ENCODE data around the gene STK17B.

The STK17B gene

DNA sequence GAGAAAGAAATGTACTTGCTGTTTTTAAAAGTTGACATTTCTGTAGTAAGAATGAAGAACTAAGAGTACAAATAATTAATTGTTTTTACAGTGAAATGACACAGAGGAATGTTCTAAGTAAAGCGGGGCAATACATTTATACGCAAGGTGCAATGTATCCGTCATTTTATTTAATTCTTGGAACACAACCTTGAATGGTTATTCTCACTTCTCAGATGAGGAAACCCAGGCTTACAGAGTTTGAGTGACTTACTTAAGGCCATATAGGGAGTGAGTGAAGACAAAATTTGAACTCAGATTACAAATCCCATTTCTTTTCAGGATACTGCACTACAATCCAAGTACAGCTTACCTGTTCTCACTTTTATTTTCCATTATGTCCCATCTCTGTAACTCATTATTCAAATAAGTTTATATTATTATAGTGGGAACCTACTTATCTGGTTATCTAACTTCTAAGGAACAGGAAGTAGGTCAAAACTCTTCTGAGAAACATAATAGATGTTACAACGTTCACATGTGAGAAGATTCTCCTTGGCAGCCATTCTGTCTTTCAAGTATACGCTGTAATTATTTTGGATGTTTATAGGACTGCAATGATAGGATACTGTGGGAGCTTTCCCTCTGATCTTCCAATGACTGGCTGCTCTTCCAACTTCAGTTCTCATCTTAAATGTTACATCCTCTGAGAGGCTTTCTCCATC lies 12.3 kb upstream of the STK17B start:
- no peak for DNase-seq

DNA sequence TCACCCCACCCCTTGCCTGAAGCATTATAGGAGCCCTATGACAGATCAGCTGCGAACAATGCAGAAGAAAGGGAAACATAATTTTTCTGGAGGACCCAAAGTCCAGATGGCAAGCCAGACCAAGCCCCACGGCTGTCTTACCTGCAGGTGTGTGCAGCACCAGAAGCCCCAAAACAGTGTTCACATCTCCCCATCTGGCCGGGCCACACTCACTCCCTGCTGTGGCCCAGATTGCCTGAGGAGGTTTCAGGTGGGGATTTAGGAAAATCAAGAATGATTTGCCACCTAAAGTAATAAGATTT lies 11.7 kb upstream of the STK17B start:
- DNase-seq, result no peak

DNA sequence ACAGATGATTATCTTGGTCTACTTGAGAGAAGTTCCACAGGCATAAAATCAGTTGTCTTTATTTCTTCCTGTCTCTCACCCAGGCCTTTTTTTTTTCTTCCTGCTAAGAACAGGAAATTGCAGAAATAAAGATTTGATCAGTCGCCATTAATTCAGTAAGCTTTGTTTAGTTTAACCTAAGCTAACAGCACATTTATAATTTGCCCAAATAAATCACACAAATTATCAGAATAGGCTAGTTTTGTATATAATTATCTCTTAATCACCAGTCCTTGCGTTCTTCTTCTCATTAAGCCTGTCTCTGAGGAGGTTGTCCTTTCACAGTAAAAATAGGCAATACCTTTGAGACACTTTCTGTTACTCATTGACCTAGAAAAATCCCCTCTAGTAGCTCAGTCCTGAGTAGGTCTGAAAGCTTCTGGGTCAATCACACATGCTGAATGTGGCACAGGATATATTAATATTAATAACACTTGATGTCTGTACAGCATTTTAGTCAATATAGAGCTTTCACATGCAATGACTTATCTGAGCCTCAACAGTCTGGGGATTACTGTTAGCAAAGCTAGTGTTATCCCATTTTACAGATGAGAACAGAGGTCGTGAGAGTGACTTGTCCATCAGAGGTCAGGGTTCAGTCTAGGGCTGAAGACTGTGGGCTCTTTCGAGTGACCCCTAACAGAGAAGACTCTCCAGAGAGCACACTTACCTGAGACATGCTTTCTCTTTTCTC lies 11.2 kb upstream of the STK17B start:
- no peak for DNase-seq

DNA sequence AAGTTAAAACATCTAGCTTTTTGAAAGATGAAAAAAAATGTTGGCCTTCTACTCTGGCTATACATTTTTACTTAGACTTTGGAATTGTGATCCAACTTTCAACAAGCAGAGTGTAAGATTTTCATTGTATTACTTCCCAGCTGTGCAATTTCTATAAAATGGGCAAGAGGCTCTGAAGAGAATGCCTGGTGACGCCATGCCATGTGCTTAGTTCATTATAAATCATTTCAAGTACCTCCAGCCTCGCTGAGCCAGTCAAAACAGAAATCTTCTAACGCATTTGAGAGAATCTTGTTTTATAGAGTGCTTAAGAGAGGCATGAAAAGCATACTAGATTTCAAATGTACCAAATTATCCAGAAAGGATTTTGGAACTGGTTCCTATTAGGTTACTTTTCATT lies 10.1 kb upstream of the STK17B start:
- peak; percentile 83 for DNase-seq

DNA sequence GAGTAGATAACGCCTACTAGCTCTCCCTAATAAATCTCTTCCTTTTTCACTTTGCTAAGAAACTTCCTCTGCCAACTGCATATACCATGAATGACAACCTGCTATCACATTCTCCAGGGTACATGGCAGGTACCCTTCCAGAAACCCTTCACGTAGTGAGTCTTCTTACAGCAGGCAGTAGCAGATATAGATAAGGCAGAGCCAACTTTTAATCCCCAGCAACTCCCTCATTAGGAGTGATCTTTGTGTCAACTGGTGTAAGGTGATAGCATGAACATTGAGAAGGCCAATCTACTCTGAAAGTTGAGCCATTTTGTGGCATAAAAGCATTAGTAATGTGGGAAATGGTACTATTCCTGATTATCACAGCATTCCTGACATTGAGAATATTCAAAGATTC lies 5.7 kb upstream of the STK17B start:
- no peak for DNase-seq

DNA sequence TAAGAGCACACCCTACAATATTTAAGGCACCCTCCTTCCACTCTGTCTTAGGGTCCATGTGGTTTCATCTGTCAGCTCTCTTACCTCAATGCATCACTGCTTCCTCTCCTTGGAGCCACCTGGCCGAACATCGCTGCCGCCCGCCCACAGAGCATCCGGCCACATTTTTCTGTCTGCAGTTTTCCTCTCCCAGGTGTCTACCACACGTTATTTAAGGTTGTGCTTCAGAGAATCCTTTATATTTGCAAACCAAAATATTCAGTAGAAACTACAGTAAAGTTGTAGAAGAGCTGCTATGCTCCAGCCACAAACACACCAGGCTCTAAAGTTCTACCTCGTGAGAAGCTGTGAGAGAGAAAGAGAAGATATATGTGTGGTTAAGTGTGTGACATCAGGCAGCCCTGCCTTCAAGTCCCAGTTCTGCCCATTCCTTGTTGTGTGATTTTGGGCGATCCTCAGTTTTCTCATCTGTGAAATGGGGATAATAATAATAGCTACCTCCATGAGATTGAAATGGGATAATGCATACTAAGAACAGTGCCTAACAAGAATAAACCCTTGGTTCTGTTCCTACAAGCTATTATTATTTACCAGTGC lies 4.9 kb upstream of the STK17B start:
- no peak for DNase-seq

DNA sequence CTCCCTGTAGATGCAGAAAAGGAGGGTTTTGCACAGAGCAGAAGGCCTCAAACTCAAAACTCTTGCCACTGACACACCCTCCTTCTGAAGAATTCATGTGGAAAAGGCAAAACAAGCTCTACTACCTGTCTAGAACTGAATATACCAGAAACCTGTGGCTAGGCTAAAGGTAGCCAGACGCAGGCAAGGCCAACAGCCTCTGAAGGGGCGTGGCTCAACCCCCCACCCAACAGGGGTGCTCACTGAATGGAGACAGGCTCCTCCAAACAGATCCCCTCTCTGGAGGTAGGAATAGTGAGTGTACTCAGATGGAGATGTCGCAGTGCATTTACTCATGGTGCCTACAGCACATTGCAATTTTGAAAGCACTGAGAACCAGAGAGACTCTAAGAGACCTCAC lies 3.0 kb upstream of the STK17B start:
- DNase-seq, result no peak

DNA sequence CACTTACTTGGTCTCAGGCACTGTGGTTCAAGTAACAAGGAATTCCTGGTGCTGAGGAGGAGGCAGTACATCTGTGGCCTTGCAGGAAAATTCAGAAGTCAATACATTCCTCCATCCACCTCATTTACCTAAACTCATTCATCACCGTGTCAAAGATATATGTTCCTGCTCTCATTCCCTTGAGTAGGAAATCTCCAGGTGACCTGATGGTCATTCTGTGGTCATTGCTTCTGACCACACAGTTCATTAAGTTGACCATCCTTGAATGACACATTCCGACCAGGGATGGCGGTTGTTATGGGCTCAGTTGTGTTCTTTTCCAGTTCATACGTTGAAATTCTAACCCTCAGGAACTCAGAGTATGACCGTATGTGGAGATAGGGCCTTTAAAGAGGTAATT lies 2.1 kb upstream of the STK17B start:
- DNase-seq, result no peak

DNA sequence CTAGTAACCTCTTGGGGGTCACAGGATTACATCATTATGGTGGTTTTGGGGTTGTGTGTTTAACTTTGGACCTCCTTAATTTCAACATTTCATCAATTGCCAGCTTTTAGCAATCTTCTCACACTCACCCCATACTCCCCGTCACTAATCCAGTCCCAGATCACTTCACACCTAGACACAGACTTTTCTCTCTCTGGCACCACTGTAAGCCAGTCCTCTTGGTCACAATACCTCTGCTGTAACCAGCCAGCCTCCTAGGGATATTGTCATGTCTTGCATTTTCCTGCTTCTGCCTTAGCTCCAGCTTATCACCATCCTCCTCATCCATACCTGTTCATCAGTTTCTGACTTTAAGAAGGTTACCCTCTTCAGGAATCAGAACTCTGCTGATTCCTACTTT lies 1.6 kb upstream of the STK17B start:
- no peak for DNase-seq

DNA sequence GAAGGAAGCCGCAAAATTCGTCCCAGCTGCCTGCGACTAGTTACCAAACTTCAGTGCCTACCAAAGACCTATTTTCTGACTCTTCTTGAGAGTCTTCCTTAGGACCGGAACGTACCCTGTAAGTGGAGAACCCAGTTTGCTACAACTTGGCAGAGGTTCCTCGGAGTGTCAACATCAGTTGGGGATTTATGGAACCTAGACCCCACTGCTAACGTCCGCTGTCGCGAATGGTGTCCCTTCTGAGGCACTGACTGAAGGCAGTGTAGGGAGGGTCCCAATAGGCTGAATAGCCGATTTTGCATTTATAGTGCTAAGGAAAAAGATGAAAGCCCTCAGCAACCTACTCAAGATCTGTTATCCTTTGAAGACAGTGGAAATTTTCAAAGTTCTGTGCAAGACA lies 568 bp upstream of the STK17B start:
- no peak for DNase-seq

DNA sequence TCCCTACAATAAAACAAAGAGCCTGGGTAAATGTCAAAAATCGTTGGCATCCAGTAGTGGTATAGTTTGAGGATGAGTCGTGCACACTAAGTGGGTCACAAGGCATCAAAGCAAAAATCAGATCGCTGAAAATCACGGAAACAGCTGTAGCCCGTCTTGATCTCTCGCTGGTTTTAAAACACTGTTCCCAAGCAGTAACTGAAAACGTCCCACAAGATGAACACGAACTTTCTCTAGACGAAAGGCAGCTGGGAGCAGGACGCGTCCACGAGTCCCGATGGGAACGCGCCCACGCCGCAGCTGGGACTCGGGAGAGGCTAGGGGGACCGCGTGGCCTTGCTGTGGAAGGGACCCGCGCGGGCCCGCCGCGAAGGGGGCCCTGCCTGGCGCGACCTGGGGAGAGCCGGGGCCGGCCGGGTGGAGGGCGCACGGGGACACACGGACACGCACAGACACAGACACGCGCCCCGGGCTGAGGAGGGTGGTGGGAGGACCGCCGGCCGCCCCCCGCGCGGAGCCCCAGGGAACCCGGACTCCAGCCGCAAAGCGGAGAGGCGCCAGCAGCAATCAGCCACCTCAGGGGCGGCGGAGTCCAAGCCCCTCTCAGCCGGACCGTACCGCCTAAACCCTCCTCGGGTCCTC lies 651 bp downstream of the STK17B start:
- DNase-seq, result no peak

DNA sequence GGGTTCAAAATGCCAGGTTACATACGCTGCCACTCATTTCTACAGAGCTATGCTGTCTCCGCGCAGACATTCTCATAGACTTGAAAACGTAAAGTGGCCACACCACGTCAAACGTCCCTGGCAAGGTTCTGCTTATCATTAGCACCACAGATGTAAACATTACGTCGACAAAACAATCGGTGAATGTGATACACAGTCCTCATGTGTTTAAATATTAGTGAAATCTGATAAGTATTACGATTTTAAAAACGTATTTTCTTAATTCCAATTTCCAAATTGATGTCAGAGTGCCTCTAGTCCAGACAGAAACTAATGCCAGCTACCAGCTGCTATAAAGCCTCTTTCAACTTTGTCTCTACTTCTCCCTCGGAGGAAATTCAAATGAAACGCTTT lies 1.2 kb downstream of the STK17B start:
- peak; percentile 53 for DNase-seq

DNA sequence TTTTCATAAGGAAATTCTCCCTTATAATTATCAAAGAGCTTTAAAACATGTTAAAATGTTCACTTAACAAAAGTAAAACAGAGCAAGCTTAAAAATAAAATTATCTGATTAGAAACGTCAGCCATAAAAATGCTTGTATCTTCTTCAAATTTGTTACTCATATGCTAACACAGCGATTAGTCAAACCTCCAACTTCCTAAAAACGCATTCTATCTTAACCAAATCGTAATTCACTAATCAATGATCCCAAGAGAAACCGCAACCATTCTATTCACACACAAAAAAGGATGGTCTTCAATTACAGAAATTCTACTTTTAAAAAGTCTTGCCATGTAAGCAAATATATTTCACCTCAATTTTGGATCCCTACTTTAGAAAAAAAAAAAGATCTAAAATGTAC lies 1.9 kb downstream of the STK17B start:
- no peak for DNase-seq

DNA sequence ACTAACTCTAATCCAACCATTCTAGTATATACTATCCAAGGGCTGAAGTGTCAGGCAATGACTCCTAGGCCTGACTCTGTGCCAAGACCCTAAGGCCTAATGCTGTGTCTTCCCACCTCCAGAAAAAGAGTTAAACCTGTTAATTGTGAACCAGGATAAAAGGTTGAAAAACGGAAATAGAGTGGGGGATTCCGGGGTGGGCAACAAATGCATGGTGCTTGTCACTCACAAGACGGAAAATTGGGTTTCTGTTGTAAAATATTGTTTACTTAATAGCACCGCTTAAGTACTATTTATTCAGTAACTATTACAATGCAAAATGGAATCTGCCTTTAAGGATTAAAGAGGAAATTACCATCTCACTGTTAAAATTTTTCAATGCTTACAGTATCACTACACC lies 3.2 kb downstream of the STK17B start:
- no peak for DNase-seq

DNA sequence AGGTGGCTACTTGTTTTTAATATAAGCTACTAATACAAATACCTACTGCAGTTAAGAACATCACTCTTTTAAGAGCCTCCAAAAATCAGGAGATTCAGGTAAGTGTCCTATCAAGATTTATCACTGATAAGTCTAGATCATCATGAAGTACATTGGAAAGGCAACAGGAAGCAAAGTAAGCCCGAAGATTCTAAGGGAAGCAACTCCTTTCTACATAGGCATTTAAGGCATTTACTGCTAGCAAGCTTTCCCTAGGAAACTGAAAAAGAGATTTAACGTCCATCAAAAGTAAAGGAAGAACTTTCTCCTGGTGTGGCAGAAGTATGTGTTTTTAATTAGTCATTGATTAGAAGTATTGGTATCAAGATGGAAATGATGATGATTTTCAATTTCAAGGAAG lies 3.7 kb downstream of the STK17B start:
- no peak for DNase-seq

DNA sequence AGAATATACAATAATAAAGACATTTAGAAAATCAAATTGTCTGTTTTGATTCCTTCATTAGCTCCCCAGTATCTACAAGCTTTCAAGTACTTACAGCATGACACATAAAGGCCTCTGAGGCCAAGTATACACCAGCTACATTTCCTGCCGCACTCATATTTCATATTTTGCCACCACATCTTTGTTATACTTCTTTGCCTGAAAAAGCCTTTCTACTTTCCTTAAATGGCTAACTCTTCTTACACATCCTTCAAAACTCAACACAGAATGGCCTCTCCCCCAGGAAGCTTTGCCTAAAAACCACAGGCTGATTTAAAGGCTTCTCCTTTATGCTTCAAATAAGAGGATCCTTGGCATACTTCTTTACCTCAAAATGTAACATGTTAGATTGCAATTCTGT lies 4.5 kb downstream of the STK17B start:
- no peak for DNase-seq

DNA sequence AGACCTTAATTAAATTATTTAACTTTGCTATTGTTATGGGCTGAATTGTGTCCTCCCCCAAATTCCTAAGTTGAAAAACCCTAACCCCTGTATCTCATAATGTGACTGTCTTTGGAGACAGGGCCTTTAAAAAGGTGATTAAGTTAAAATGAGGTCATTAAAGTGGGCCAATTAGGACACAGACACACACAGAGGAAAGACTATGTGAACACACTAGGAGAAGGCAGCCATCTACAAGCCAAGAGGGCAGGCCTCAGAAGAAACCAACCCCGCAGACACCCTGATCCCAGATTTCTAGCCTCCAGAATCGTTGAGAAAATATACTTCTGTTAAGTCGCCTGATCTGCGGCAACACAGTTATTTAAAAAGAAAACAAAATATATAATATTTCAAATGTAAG lies 6.4 kb downstream of the STK17B start:
- DNase-seq, result no peak

DNA sequence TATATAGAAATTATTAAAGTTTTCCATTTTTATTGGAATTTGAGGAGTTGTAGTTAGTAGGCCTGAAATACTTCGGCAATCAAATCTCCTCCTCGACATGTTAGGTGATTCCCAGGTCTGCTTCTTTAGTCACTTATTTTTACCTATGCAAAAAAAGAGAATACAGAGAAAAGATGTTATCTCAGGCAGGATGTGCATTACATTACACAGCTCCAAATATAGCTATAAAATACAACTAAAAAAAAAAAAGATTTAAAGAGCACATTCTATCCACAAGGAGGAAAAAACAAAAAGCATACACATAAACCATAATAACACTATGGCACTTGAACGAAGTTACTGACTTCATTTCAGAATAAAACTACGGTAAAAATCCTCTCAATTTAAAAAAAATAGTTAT lies 8.1 kb downstream of the STK17B start:
- no peak for DNase-seq

DNA sequence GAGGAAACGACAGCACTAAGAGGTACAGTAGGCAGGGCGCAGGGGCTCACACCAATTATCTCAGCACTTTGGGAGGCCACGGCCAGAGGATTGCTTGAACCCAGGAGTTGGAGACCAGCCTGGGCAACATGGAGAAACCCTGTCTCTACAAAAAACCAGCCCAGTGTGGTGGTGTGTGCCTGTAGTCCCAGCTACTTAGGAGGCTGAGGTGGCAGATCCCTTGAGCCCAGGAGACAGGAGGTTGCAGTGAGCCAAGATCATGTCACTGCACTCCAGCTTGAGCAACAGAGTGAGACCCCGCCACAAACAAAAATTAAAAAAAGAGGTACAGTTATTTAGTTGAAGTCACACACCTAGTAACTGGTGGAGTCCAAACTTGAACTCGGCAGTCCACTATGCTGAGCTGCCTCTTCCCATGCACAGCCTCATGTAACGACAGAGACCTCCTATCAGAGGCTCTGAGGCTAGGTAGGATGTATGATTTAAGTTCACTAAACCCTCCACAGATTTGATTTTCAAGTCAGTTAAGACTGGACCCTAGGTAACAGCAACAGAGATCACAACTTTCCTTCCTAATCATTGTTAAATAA lies 8.7 kb downstream of the STK17B start:
- no peak for DNase-seq

DNA sequence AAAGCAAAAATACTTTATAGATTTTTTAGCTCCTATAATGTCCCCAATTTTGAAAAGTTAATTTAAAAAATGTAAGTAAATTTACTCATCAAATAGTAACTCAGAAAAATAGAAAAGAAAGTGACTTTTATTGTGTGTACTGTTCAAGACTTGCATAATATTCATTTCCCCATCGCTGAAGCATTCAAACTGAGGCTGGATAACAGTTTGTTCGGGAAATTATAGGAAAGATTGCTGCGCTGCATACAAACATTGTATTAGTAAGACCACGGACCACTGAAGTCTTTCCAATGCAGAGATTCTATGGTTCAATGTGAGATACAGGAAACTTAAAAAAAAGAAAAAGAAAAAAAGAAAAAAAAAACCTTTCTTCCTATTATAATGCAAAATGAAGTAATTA lies 10.4 kb downstream of the STK17B start:
- no peak for DNase-seq

DNA sequence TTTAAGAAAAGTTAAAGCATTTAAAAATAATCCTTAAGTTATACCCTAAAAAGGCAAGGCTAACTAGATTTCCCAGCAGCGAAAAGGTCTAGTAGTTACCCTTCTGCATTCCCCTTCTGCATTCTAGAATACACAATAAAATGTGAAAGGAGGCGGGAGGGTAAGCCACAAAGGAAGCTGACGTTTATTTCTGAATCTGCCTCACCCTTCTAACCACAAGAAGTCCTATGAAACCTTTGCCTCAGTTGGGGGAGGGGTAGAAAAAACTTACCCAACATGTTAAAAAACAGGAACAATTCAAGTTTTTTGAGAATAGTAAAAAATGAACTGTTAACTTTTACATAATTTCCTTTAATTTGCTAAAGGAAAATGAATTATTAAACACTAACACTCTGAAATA lies 11.3 kb downstream of the STK17B start:
- DNase-seq, result no peak

DNA sequence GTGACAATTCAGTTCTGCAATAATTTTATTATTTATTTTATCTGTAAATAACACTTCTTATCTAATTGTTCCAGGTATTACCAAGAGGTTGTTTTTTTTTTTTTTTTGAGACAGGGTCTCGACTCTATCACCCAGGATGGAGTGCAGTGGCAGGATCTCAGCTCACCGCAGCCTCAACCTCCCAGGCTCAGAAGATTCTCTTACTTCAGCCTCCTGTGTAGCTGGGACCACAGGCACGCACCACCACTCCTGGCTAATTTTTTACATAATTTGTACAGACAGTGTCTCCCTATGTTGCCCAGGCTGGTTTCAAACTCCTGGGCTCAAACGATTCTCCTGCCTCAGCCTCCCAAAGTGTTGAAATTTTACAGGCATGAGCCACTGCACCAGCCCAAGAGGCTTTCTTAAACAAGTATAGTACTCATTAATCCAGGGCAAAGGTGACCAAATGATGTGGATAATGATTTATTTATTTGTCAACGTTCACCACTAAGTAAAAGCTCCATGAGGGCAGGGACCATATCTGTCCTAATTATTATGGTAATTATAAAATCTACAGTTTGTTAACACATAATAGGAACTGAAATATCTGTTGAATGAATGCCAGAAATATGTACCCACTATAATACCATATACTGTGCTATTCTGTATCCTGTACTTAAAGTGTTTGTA lies 12.0 kb downstream of the STK17B start:
- no peak for DNase-seq

DNA sequence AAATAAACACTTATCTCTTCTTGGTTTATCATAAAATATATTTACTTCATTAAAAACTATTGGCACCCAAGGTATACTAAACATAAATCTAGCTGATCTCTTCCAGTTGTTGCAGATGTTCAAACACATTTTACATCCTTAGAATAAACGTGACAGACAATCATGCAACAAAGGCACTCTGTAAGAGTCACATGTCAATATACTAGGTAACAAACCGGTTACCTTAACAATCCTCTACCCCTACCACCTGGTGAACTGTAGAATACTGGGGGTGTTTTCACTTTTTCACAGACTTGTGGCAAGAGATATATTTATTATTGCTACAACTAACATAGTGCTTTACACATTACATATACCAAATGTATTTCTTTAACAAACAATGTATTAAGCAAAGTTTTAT lies 15.8 kb downstream of the STK17B start:
- no peak for DNase-seq
